NOMO-1 (cell line): ENCODE results near the gene PRSS33.
A peak's percentile ranks its signal among the peaks of the same experiment; 100 is the strongest.

ENCODE experiments used
- DNase-seq, 2 experiments: peaks; one replicate each; lab custom pipeline; 2025; ENCODE audit not compliant: unreplicated experiment in 2 of 2; lab: John Stamatoyannopoulos, UW

The PRSS33 gene, protein sequence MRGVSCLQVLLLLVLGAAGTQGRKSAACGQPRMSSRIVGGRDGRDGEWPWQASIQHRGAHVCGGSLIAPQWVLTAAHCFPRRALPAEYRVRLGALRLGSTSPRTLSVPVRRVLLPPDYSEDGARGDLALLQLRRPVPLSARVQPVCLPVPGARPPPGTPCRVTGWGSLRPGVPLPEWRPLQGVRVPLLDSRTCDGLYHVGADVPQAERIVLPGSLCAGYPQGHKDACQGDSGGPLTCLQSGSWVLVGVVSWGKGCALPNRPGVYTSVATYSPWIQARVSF

DNA sequence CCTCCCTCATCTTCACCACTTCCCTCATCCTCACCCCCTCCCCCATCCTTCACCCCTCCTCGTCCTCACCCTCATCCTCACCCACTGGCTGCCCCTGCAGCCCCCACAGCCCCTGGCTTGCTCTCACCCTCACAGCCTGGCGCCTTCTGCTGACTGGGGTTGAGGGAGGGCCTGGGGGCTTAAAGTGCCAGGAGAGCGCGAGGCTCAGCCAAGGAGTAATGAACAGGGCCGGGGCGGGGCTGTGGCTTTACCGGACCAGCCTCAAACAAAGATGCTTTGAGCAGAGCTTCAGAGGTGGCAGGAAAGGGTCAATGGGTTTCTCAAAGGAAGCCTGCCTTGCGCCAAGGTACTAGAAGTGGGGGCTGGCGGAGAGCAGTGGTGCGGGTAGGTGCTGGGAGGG, at the start of gene PRSS33:
PRSS33 (minus strand) TSS at position 155 of the 400 bp plus-strand sequence. CDS start 1,013 bp downstream, outside the sequence.
- DNase-seq = no peak

DNA sequence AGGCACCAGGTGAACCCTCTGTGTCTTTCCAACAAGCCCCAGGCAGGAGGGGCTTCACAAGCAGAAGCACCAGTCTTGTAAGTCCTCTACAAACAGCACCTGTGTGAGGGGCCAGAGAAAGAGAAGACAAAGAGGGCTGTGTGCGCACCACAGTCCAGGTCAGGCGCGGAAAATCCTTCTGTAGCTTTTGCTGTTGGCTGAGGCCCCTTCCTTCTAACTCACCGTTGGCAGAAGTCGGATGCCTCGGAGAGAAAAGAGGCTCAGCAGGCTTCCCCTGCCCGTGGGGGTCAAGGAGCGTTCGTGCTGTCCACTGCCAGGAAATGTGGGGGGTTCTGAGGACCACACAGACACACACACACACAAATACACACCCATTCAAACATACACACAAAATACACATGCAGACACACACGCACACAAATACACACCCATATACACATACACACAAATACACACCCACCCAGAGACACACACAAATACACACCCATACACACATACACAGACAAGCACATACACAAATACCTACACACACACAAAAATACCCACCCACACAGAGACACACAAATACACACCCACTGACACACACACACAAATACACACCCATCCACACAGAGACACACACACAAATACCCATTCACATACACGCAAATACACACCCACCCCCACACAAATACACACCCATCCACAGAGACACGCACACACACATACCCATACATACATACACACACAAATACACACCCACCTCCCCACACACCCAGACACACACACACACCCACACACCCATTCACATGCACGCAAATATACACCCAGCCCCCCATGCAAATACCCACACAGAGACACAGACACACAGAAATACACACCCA, 49.5 kb upstream of the PRSS33 start:
- DNase-seq = no peak

DNA sequence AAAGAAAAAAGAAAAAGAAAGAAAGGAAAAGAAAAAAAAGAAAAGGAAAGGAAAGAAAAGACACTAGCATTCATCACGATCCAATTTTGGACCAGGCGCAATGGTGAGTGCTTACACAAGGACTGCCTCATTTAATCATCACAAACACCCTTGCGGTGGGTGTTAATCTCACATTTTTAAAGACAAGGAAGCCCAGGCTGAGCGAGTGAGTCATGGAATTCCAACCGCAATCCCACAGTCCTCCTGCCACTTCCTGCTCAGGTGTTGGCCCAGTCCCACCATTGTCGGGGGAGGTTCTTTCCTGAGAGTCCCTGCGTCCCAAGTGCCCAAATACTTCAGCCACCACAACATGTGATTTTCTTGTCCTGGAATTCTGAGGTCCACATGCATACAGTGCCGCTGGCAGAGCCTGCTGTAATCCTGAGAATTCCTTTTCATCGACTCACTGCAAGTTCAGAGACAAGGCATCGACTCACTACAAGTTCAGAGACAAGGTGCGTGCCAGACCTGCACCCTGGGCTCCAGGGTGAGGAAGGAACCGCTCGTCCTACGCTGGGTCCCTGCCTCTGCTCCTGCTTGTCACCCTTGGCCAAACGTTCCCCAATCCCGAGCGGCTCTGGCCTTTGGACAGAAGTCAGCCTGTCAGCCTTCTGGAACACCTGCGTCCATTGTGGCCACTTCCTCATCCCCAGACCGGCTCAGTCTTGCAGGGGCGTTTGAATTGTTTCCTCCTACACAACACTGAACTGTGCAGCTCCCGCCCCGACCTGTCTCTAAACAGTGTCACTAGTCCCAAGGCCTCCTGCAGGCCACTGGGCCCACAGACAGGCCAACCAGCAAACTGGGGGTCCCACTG, 48.5 kb upstream of the PRSS33 start:
- DNase-seq = peak in 1 of 2 experiments; percentile 12

DNA sequence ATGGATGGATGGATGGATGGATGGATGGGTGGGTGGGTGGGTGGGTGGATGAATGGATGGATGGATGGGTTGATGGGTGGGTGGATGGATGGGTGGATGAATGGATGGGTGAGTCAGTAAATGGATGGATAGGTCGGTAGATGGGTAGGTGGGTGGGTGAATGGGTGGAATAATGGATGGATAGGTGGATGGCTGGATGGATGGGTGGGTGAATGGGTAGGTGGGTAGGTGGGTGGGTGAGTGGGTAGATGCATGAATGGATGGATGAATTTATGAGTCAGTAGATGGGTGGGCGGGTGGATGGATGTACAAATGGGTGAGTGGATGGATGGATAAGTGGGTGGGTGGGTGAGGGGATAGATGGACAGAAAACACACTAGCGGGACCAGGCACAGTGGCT, 47.6 kb upstream of the PRSS33 start:
- DNase-seq = no peak

DNA sequence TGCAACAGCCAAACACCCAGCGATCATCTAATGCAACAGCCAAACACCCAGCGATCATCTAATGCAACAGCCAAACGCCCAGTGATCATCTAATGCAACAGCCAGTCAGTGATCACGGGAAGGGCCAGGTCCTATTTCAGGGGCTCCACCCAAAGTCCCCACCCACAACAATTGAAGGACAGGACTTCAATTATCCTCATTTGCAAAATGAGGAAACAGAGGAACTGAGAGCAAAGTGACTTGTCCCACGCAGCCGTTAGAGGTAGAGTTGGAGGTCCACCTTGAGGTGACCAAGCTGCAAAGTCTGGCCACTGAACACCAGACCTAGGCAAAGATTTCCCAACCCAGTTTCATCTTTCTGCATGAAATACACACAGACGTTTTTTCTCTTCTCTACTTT, 46.4 kb upstream of the PRSS33 start:
- peak; percentile 36 to 57 for DNase-seq

DNA sequence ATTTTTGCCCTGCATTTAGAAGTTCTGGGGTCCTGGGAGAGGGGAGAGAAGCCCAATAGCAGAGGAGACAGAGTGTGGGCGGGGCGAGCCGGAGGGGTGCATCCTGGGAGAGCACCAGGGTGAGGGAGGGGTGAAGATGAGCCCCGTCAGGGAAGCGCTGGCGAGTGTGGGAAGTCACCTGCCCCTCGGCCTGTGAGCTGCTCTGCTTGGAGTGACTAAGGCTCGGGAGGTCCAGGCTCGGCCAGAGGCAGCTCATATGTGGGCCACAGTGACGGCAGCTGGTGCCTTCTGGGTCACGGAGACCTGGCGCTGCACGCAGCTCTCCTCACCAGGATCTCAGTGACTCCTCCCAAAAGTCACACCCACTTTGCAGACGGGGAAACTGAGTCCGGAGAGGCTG, 43.8 kb upstream of the PRSS33 start:
- DNase-seq = no peak

DNA sequence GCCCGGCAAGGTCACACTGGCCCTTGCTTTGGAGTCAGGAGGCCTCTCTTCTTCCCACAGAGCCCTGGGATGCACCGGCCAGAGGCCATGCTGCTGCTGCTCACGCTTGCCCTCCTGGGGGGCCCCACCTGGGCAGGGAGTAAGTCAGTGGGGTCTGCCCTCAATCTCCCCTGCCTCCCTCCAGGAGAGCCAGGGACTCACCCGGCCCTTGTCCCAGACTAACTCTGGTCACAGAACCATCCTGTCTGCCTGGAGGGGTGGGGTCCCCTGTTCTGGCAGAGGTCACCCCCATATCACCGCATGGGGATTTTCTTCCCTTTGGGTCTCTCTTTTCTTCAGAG, 43.0 kb upstream of the PRSS33 start:
- no peak for DNase-seq

DNA sequence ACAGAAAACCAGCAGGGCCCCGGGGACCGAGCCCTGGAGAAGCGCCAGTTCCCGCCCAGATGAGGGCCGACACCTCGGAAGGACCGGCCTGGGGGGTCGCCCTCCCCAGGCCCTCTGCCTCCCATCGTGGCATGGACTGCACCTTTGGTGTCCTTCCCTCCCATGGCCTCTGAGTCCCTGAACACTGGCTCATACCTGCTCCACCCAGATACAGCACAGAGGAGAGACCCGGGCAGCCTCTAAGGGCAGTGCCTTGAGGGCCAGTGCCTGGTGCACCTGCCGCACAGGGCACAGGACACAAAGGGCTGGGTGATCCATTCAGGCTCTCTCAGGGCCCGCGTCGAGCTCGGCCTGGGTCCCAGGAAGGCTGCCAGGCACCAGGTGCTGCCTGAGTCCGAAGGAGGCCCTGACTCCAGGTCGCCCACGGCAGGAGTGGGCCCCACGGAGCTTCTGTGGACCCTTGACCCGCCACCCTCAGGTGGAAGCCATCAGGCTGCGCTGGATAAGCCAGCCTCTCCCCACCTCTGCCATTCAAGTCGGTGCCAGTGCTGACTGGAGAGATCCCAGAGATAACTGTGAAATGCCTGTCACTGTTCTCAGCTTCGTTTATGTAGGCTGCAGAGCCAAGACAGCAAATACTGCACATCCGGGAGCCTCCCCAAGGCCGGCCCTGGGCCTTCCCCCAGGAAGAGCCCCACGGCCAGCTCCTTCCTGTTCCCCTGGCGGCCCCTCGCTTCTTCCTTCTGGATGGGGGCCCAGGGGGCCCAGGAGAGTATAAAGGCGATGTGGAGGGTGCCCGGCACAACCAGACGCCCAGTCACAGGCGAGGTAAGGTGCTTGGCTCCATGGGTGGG, 42.4 kb upstream of the PRSS33 start, which contains the start of gene ZG16B:
ZG16B (plus strand) TSS at position 803 of the 854 bp plus-strand sequence. CDS start 139 bp downstream, outside the sequence.
- no peak for DNase-seq

DNA sequence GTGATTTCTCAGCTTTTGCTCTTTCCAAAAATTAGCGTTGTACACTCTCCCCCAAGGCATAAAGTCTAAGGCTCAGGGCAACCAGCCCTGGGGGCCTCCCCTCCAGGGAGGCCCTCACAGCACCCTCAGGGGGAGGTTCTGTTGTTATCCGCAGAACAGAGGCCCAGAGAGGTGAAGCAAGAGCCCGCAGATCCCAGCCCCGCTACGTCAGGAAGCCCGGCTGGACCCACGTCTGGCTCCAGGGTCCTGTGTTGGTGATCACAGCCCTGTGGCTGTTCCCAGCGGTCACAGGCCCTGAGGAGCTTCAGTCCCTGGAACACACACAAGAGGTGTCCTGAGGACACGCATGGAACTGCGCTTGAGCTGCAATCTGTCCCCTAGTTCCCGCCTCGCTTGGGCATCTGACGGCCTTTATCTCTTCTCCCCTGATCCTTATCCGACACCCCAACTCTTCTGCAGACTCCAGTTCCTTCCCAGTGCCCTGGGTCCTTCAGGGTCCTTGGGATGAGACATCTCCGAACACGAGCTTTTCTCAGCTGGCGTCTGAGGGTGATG, 41.6 kb upstream of the PRSS33 start:
- DNase-seq = no peak

DNA sequence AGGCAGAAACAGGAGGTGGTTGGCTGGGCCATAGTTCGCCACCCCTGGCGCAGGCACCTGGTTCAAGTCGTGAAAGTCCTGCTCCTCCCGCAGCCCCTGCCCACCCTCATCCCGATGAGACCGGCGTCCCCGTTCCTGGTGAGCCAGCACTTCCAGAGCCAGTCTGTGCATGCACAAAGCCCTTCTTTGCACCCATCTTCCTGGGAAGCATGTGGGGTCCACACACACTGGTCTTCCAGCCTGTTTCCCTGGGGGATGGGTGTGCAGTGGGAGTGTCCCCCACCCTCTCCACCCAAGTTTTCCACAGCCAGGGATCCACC, 41.1 kb upstream of the PRSS33 start:
- DNase-seq = no peak

DNA sequence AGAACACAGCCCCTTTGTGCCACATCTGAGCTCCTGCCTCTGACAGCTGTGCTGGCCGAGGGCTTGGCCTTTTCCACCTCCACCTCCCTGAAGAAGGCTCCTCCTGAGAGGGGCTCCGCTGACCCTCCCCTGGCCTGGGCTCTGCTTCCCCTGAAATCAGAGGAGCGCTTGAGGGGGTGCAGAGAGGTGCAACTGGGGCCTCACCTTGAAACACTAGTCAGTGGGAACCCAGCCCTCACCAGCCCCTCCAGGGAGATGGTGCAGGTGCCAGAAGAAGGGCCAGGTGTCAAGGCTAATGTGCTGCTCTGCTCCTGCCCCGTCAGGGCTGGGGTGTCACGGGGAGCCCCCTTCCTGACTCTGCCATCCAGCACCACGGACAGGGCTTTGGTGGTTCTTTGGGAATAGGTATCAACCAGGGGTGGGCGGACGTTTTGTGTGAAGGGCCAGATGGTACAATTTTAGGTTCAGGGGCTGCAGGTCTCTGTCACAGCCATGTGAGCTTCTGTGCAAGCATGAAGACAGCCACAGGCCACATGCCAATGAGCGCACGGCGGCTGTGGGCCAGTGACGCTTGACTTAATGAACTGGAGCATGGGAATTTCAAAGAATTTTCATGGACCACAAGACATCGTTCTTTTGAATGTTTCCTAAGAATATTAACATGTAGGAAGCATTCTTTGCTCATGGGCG, 40.6 kb upstream of the PRSS33 start:
- no peak for DNase-seq

DNA sequence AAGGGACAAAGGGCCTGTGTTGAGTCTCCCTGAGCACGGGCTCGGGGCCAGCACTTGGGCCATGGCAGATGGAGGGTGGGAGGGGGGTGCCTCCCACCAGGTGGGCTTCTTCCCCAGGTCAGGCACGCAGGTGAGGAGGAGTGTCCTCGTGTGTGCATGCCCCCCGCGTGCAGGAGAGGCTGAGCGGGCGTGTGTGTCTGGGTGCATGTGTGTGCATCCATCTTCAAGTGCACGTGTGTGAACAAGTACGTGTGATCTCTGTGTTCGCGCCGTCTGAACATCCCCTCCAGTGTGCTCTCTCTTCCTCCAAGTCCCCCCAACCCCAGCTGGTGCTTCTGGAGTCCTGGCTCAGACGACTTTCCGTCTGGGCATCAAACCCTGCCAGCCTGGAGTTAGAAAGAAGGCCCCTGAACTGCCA, 40.0 kb upstream of the PRSS33 start:
- no peak for DNase-seq

DNA sequence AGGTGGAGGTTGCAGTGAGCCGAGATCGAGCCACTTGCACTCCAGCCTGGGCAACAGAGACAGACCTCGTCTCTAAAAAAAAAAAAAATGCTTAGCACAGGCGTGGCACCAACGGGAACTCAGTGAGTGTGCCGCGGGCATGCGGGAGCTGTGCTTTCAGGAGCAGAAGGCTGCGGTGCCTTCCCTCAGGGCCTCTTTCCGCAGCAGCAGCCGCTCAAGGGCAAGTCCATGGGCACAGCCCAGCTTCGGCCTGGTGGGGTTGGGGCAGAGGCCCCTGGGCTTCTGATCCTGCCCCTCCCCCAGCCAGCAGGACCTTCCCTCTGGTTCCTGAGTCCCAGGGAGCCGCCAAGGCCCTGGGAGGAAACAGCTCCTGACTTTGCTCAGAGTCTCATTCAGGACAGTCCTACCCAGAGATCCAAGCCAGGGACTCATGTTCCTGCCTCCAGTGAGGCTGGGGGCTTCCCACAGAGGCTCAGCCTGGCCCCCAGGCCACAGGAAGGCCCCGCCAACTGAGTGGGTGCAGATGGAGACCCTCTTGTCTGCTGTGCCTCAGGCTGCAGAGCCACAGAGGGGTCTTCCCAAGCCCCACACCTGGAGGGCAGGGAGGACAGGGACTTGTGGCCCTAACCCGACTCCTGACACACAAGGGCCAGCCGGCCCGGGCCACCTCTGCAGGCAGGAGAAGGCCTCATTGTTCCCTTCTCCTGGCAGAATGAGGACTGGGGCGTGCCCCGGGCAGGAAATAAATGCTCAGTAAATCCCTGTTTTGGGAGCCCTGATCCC, 39.4 kb upstream of the PRSS33 start:
- no peak for DNase-seq

DNA sequence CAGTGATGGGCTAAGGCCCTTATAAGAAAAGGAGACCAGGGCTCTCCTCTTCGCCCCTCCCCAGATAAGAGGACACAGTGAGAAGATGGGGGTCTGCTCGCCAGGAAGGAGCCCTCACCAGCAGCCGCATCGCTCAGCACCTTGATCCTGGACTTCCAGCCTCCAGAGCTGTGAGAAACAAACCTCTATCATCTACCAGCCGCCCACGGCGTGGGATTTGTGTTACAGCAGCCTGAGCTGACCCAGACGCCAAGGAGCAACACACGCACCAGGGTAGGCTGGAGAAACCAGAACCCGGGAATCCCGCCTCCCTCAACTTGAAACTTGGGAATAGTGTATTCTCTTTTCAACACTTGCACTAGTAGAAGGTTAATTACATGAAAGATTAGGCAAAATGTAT, 38.5 kb upstream of the PRSS33 start:
- DNase-seq = no peak

DNA sequence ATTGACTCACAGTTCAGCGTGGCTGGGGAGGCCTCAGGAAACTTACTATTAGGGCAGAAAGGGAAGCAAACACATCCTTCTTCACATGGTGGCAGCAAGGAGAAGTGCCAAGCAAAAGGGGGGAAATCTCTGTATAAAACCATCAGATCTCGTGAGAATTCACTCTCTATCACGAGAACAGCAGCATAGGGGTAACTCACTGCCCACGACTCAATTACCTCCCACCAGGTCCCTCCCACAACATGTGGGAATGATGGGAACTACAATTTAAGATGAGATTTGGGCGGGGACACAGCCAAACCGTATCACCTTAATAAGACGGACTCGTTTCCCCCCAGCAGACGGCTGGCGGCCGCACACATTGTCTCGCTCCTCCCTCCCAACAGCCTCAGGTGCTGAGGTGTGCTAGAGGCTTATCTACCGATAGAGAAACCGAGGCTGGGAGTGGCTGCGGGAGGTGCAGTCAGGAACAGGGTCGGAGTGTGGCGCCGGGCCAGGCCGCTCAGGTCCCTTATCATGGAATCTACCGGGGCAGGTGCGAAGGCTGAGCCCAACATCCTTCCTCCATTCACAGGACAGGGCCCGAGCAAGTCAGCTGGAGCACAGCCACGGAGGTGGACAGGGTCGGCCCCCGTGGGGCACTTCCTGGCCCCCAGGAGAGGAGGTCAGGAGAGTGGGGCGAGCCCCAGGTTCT, 37.8 kb upstream of the PRSS33 start:
- DNase-seq = no peak

DNA sequence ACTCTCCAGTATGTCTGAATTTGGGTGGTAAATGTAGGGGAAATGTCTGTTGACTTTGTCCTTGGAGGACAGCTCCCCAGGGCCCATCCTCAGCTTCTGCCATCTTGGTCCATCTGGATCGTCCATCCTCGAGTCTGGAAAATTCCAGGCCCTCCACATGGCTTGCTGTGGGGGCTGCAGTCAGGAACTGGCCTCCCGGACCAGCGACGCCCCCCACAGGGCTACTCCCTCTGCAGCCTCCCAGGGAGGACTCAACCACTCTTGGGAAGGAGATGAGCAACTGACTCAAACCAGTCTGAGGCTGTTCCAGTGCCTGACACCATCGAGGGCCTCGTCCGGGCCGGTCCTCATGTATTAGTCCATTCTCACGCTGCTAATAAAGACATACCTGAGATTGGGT, 37.3 kb upstream of the PRSS33 start:
- no peak for DNase-seq

DNA sequence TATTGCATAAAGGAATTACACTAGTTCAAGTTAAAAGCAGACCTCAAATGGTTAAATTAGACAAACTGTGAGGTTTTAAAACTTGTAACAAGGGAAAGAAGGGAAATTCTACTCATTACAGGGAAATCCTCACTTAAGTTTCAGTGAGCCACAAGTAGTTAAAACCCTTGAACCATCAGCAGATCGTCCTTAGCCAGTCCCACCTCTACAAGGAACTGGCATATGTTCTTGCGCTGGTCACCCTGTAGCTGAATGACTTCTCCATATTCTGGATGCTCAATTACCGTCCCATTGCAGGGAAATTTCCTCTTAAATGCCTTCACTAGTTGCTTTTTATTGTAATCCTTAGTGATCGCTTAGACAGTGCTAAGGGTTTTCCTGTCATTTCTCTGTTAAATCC, 35.1 kb upstream of the PRSS33 start:
- DNase-seq = no peak

DNA sequence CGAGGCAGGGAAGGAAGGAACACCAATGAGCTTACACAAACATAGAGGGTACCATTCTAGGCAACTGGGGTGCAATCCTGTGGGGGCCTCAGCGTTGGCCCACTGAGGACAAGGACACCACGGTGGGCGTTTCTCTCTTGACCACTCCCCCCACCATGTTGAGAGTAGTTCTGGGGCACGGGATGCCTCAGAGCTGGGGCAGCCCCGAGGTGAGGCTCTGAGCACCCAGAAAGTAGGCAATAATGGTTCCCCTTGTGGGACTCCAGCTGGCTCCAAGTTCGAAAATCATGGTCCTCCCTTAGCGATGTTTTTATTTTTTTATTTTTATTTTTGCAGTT, 34.8 kb upstream of the PRSS33 start:
- DNase-seq = no peak
